Measurements from ENCODE around the gene IZUMO1.
"Not testable (repeated sequence)": the region's sequence is repeated elsewhere in the genome, so short reads cannot be mapped to it uniquely, and the experiment has no call there.

Gene IZUMO1

GRCh38 chr19:48711106-48711662 is 35.5 kb downstream of the IZUMO1 start:
- no peak for DNase-seq

- DNase-seq: no peak
These were observed 38.2 kb downstream of the IZUMO1 start for GRCh38 chr19:48708471-48708870.

GRCh38 chr19:48705431-48705830 is 41.3 kb downstream of the IZUMO1 start:
- DNase-seq: no peak

GRCh38 chr19:48703316-48703715 is 43.4 kb downstream of the IZUMO1 start:
- DNase-seq: no peak

- DNase-seq: no peak
These were observed 44.0 kb downstream of the IZUMO1 start for GRCh38 chr19:48702701-48703100.

GRCh38 chr19:48698046-48698445 is 48.7 kb downstream of the IZUMO1 start:
- DNase-seq: no peak

GRCh38 chr19:48696353-48697010 is 50.2 kb downstream of the IZUMO1 start:
- no peak for DNase-seq

GRCh38 chr19:48695743-48696352 is 50.9 kb downstream of the IZUMO1 start, which contains the start of gene FUT2:
TSS of gene FUT2 (plus strand) at chr19:48695971. CDS start at chr19:48702957, 6,986 bp downstream.
- DNase-seq: no peak

- DNase-seq: not testable (repeated sequence)
These were observed 53.1 kb downstream of the IZUMO1 start for GRCh38 chr19:48693629-48694028.
